OCI-LY3 (cell line): Measurements from ENCODE around the gene GOLPH3.

Experiments
- EZH2phosphoT487 ChIP-seq: fragments of 200-600 bp; shearing (Covaris generic); IDR thresholded peaks from 2 replicates; pipeline ENCODE4 v1.6.1; 2018; ENCODE audit warnings: antibody characterized with exemption, mixed run types, low read depth
- TF ChIP-seq, protein P1 (sequence below): fragments of 200-600, 300-600 bp; sonication (generic); IDR thresholded peaks from 2 replicates; pipeline ENCODE4 v1.5.1; 2014; ENCODE audit warnings: antibody characterized with exemption, low read length, low read depth

DNA sequence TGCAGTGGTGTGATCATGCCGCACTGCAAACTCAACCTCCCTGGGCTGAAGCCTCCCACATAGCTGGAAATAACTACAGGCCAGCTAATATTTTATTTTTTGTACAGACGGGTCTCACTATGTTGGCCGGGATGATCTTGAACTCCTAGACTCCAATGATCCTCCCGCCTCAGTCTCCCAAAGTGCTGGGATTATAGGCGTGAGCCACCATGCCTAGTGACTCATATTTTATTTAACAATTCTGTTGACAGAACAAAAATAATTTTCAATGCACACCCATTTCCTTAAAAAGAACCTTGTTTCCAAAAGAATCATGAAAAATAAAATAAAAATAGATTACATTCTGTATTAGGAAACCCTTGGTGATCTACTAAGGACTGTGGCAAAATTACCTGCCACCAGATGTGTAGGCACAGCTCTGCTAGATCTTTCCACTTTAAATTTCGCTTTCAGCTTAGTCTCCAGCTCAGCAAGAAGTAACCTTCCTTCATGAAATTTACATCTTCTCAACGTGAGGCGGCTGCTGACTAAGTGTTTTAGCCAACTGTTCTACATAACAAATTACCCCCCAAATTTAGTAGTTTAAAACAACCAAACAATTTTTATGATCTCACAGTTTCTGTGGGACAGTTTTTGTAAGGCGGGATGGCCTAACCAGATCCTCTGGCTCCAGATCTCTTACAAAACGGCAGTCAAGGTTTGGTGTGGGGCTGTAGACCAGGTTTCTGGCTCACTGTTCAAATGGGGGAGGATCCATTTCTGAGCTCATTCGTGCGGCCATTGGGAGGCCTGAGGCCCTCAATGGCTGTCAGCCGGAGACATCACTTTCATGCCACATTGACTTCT, 32.6 kb upstream of the GOLPH3 start:
- TF ChIP-seq, protein P1, sequence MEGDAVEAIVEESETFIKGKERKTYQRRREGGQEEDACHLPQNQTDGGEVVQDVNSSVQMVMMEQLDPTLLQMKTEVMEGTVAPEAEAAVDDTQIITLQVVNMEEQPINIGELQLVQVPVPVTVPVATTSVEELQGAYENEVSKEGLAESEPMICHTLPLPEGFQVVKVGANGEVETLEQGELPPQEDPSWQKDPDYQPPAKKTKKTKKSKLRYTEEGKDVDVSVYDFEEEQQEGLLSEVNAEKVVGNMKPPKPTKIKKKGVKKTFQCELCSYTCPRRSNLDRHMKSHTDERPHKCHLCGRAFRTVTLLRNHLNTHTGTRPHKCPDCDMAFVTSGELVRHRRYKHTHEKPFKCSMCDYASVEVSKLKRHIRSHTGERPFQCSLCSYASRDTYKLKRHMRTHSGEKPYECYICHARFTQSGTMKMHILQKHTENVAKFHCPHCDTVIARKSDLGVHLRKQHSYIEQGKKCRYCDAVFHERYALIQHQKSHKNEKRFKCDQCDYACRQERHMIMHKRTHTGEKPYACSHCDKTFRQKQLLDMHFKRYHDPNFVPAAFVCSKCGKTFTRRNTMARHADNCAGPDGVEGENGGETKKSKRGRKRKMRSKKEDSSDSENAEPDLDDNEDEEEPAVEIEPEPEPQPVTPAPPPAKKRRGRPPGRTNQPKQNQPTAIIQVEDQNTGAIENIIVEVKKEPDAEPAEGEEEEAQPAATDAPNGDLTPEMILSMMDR: no peak
- no peak for TF ChIP-seq EZH2phosphoT487
